Fibroblast of lung (primary cell): Measurements from ENCODE around the gene GLMN. TPM values are rescaled to one million over a fixed set of nuclear protein-coding genes. Genes with fewer than 3 reads are reported as not detected.

Experiments
- DNase-seq, 2 donors: peaks; one replicate each; pipeline versions ENCODE4 v3.0.0 to v3.0.0-alpha.2; 2010; ENCODE audit warnings: low read depth in 2 of 2
- H2AFZ ChIP-seq: 2 replicates; pipeline ENCODE4 v1.5.1; 2012; ENCODE audit warnings: low read length, control low read depth, inconsistent platforms
- H3K27ac ChIP-seq: 2 replicates; pipeline ENCODE4 v1.5.1; 2011; ENCODE audit warnings: low read length, control low read depth; ENCODE audit not compliant: insufficient read depth
- H3K27me3 ChIP-seq: 2 replicates; pipeline ENCODE4 v1.5.1; 2011; ENCODE audit warnings: mild to moderate bottlenecking, low read length; ENCODE audit not compliant: control insufficient read depth, insufficient read depth
- H3K36me3 ChIP-seq: 2 replicates; pipeline ENCODE4 v1.5.1; 2011; ENCODE audit warnings: low read length; ENCODE audit not compliant: control insufficient read depth, insufficient read depth
- H3K4me1 ChIP-seq: 2 replicates; pipeline ENCODE4 v1.5.1; 2011; ENCODE audit warnings: low read length; ENCODE audit not compliant: control insufficient read depth, insufficient read depth; ENCODE audit errors: extremely low read depth
- H3K4me2 ChIP-seq: 2 replicates; pipeline ENCODE4 v1.5.1; 2011; ENCODE audit warnings: low read length, control low read depth; ENCODE audit not compliant: insufficient read depth; ENCODE audit errors: extremely low read depth
- H3K4me3 ChIP-seq, 4 experiments: fragments of 200-600 bp in 1 of 4; sonication (generic) in 1 of 4; replicated peaks in 1 of 4; 2 replicates each; pipeline ENCODE4 v1.5.1; 2011 to 2016; ENCODE audit warnings: low read length in 4 of 4, low read depth in 3 of 4, mild to moderate bottlenecking in 3 of 4, control low read depth in 2 of 4, inconsistent platforms in 1 of 4, mixed read lengths in 1 of 4; ENCODE audit not compliant: insufficient read depth in 1 of 4; ENCODE audit errors: control extremely low read depth in 1 of 4
- H3K79me2 ChIP-seq: 2 replicates; pipeline ENCODE4 v1.5.1; 2012; ENCODE audit warnings: mild to moderate bottlenecking, low read length, inconsistent platforms; ENCODE audit not compliant: control insufficient read depth, insufficient read depth
- H3K9ac ChIP-seq: 2 replicates; pipeline ENCODE4 v1.5.1; 2011; ENCODE audit warnings: mild to moderate bottlenecking, low read length, control low read depth; ENCODE audit not compliant: insufficient read depth
- H3K9me3 ChIP-seq: 2 replicates; pipeline ENCODE4 v1.5.1; 2012; ENCODE audit warnings: low read depth, low read length; ENCODE audit not compliant: control insufficient read depth, insufficient read depth
- H4K20me1 ChIP-seq: 2 replicates; pipeline ENCODE4 v1.5.1; 2011; ENCODE audit warnings: low read length; ENCODE audit not compliant: control insufficient read depth, insufficient read depth; ENCODE audit errors: extremely low read depth
- CTCF ChIP-seq, 2 donors: IDR thresholded peaks in 1 of 2; conservative IDR thresholded peaks in 1 of 2; 1 replicate in 1 of 2; 2 replicates in 1 of 2; pipeline ENCODE4 v1.5.1; 2011 to 2012; ENCODE audit warnings: low read length in 2 of 2, control low read depth in 1 of 2, inconsistent platforms in 1 of 2, low read depth in 1 of 2, mild to moderate bottlenecking in 1 of 2
- EZH2 ChIP-seq: IDR thresholded peaks from 2 replicates; pipeline ENCODE4 v1.5.1; 2012; ENCODE audit warnings: low read length, control low read depth, mild to moderate bottlenecking; ENCODE audit errors: missing control alignments
- polyA plus RNA-seq, 2 donors: library from polyadenylated mRNA; depleted of rRNA in 1 of 2; stranded (reverse) in 1 of 2; unstranded in 1 of 2; fragments of >200 nt; gene quantifications; 2 replicates each; pipeline ENCODE4 v1.2.1, GENCODE V29; 2011 to 2012; ENCODE audit warnings: missing spikeins in 1 of 2
- total RNA-seq: library from RNA; depleted of rRNA; stranded (reverse); fragments of >200 nt; gene quantifications from 2 replicates; pipeline ENCODE4 v1.2.1, GENCODE V29; 2014

GLMN gene
- total and polyA plus RNA-seq, 2 donors (not counting 1 experiment from before 2014, with no cell fraction given), result 7.8 to 9.1 TPM

DNA sequence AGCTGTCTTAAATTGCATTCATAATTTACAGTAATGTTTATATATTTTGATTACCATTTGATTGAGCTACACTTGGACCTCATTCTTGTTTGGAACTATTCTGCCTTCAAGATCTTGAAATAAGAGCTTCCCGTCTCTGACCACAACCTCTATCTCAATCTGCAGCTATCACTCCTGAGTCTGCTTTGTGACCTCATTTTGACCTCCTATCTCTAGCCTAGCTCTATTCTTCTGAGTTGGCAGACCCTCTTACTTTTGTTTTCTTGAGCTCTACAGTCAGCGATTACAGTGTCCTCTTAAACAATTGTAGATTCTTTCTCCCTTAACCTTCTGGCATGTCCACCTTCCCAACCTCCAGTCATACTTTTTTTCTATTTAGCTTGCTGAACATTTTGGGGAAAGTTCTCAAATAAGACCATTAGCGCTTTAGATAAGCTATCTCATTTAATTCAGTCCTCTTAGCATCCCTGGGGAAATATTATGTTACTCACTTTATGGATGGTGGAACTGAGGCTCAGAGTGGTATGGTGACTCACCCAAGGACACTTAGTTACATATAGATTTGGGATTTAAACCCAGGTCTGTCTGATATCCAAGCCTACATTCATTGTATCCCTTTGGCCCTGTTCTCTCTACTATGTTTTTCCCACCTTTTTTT lies 19.2 kb upstream of the GLMN start:
- H2AFZ ChIP-seq, result no peak overlapping the region
- H3K27me3 ChIP-seq, result no peaks in the 10 kb centered on the region
- H3K27ac ChIP-seq, result no peak overlapping the region
- H3K4me3 ChIP-seq, result no peak overlapping the region
- no peak overlapping the region for H3K9ac ChIP-seq
- no peak for DNase-seq
- no peaks in the 10 kb centered on the region for H3K4me1 ChIP-seq
- H3K4me2 ChIP-seq, result no peak overlapping the region
- H3K9me3 ChIP-seq, result no peaks in the 10 kb centered on the region
- no peaks in the 10 kb centered on the region for H3K36me3 ChIP-seq
- H4K20me1 ChIP-seq, result no peaks in the 10 kb centered on the region
- no peaks in the 10 kb centered on the region for H3K79me2 ChIP-seq
- TF ChIP-seq CTCF (conservative IDR thresholded peaks at IDR 0.05 in 1 of 2, IDR thresholded peaks at IDR 0.05 in 1 of 2; ENCODE audit: low read depth in 1 of 2, low read length in 2 of 2) (no peak), EZH2 (no peak)

DNA sequence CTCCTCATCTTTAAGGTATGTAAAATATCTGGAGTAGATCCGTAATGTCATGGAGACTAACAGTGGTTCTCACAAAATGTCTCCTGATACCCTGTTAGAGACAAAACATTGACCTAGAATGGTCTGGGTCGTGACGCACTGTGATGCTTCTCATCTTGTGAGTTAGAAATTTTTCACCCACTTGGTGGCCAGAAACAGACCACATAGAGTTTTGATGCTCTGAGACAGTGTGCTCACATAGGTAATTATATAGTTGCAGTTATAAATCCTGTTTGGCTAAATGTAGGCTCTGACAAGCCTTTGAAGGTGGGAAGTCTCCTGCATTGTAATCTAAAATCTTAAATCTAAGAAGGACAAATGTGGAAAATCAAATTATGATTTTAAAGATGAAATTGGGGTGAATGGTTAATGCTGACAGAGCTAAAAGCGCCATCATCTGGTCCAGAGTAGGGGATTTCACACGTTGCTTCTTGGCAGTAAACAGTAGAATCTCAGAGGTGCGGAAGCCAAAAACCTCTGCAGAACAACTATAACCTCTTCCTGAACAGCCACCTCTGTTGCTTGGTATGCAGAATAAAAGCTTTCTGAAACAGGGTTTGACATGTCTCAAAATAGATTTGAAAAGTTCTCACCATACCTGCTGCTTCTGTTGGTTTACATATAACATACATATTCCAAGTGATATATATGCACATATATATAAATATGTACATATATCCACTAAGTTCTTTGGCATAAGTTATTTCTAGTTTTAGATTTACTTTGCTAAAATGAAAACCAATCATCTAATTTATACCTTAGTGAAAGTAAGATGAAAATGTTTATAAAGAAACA lies 17.2 kb upstream of the GLMN start:
- H3K36me3 ChIP-seq, result no peaks in the 10 kb centered on the region
- no peaks in the 10 kb centered on the region for H3K79me2 ChIP-seq
- no peak overlapping the region for H2AFZ ChIP-seq
- no peaks in the 10 kb centered on the region for H4K20me1 ChIP-seq
- TF ChIP-seq EZH2 (no peak), CTCF (conservative IDR thresholded peaks at IDR 0.05 in 1 of 2, IDR thresholded peaks at IDR 0.05 in 1 of 2; ENCODE audit: low read depth in 1 of 2, low read length in 2 of 2) (no peak)
- H3K9me3 ChIP-seq, result no peaks in the 10 kb centered on the region
- DNase-seq, result no peak
- no peak overlapping the region for H3K9ac ChIP-seq
- no peak overlapping the region for H3K4me2 ChIP-seq
- H3K27ac ChIP-seq, result no peak overlapping the region
- no peak overlapping the region for H3K4me3 ChIP-seq
- no peaks in the 10 kb centered on the region for H3K27me3 ChIP-seq
- H3K4me1 ChIP-seq, result no peaks in the 10 kb centered on the region

- H4K20me1 ChIP-seq, result no peaks in the 10 kb centered on the region
- H3K4me1 ChIP-seq, result no peaks in the 10 kb centered on the region
- no peak overlapping the region for H2AFZ ChIP-seq
- no peak for DNase-seq
- TF ChIP-seq CTCF (conservative IDR thresholded peaks at IDR 0.05 in 1 of 2, IDR thresholded peaks at IDR 0.05 in 1 of 2; ENCODE audit: low read depth in 1 of 2, low read length in 2 of 2) (no peak), EZH2 (no peak)
- H3K27ac ChIP-seq, result no peak overlapping the region
- no peaks in the 10 kb centered on the region for H3K79me2 ChIP-seq
- H3K9ac ChIP-seq, result no peak overlapping the region
- H3K36me3 ChIP-seq, result no peaks in the 10 kb centered on the region
- H3K4me2 ChIP-seq, result no peak overlapping the region
- H3K4me3 ChIP-seq, result no peak overlapping the region
- no peaks in the 10 kb centered on the region for H3K9me3 ChIP-seq
- no peaks in the 10 kb centered on the region for H3K27me3 ChIP-seq
Observed at GRCh38 chr1:92314024-92314423, 15.2 kb upstream of the GLMN start.
